Fibroblast of peridontal ligament (primary cell): ENCODE measurements around the gene SPTB.
A peak's percentile ranks its signal among the peaks of the same experiment; 100 is the strongest.

Experiments used
- DNase-seq: peaks from one replicate; pipeline ENCODE4 v3.0.0-alpha.2; 2010; ENCODE audit errors: extremely low read depth

The SPTB gene

DNA sequence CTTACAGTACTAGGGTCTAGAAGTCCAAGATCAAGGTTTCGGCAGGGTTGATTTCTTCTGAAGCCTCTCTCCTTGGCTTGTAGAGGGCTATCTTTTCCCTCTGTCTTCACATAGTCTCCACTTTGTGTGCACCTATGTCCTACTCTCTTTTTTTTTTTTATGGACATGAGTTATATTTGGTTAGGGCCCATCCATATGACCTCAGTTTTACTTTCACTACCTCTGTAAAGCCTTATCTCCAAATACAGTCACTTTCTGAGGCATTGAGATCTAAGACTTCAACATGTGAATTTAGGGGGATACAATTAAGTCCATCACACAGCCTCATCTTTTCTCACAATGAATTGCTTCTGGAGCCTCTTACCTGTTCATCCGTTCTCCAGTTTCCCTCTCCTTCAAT lies 5.9 kb upstream of the SPTB start:
- DNase-seq: no peak

DNA sequence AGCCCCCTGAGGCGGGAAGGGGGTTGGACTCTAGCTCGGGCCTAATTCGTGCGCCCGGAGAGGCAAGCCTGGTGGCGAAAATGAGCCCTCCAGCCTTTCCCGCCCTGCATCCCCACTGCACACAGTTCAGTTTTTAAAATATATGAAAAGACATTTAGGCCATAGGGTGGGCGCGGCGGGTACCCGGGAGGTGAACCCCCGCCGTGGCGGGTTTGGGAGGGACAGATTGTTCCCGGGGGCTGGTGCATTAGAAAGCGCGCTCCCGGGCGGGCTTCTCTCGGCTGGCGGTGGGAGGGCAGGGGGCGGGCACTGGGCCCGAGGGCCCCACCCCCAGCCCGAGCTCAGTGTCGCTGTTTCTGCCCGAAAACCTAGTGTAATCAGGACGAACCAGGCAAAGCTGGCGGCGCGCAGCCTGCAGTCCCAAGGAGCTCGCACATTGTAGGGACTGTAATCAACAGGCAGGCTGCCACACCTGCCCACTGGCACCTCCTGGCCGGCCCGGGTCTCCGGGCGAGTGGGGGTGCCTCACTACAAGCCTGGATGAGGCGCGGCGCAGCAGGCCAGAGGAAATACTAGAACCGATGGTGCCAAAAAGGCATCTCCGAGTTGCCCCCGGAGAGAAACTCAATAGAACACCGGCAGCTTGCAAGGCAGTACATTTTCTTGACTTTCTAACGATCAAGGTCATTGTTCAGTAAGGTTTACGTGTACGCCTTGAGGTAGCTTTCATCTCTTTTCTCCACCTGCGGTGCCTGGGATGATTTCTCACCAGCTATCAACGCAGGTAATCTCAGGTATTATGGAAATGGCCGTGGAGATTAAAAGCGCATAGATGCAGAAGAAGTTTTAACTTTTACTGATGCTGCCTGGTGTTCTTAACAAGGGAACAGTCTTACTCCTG lies 764 bp upstream of the SPTB start:
- DNase-seq: no peak

DNA sequence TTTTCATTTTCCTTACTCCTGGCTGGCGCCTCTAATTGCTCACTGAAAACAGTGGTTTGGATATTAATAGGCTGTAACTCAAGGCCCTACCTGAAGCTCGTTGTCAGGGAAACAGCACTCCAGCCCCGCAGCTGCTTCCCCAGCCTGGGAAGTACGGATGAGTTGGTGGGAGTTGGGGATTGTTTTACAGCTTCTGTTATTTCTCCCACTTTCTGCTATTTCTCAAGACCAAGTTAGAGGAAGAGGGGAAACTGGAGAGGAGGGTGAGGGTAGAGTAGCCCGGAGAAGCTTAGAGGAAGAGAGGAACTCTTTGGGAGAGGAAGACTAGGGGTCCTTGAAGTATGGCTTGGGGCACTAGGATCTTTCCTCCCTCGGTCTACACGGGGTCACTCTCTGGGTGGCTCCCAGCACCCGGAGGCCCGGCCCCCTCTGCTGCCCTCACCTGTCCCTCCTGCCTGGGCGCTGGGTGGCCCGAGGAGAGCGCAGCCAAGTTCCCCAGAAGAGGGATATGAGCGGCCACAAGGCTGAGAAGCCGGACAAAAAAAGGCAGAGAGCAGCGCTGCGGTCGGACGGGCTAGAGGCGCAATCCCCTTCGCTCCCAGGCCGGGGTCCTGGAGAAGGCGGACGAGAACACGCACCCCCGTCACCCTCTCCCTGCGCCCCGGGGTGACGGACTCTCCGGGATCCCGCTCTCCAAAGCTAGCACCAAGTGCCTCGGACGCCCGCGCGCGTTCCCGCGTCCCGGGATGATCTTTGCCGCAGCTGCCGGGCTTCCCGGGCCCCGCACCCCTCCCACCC lies 671 bp downstream of the SPTB start:
- no peak for DNase-seq

DNA sequence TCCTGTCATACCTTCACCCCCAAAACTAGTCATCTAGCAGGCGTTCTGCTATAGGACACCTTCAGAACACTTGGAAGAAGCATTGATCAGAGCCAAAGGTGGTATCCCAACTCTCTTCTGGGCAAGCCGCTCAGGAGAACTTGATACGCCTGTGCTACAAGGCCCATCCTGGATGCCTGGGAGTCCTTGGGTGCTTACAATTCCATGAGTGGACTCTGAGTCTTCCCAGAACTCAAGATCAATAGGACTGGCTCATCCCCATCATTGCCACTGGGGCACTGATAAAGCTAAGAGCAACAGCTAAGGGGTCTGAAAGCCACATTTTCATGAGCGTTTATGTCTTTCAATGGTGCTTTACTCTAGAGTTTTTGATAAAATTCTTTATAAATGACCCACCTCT lies 1.9 kb downstream of the SPTB start:
- no peak for DNase-seq

DNA sequence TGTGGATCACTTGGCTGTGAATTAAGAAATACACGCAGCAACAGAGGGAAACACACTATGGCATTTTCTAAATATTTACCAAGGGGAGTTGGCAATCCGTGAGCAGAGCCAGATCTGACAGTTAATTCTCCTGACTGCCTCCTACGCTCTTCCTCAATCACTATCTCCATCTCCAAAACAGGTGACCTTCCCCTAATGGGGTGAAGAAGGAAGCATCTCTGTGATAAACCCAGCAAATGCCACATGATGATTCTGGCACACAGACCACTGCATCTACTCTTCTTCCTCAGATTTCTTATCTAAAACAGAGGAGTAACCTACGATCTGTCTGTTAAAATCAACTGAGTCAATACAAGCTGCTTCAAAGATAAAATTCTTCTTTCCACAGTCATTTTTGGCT lies 4.4 kb downstream of the SPTB start:
- no peak for DNase-seq

DNA sequence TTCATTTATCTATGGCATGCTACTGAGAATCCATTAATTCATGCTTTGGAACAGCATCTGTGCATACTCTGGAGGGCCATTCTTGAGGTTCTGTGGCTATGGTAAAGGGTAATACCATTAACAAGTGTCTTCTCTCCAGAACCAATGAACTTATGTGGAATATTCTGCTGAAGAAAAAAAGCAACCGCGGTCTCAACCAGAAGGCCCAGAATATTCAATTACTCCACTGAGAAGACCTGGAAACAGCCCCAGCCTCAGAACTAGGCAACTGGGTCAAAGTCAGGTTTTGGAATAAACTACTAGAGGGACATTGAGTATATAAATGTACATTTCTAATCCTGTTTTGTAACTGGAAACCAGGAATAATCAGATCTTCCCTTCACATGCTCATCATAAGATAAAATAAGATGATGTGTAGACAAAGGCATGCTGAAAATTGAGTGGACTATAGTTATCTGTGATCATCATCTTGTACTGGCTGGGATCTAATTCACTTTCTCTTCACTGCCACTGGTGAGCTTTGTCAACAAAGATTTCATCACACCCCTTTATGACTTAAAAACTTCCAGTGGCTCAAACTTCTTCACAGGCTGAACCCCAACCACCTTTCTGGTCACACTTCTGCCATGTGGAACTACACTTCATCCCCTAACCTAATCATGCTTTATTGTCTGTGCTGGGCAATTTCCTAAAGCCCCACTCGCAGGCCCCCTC lies 6.0 kb downstream of the SPTB start:
- no peak for DNase-seq

DNA sequence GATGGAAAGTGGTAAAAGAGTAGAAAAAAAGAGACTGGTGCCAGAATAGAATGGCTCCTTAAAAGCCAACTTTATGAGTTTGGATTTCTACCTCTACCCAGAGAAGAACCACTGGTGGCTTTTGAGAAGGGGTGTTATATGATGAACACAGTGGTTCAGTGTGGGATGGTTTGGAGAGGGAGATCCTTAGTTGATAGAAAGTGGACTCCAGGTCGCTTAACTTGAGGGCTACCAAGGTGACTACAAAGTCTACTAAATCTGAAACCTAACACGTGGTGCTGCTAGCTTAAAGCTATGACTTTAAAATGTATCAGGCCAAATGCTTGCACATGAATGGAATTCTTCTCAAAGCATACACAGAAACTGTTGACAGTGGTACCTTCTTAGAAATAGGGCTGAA lies 8.4 kb downstream of the SPTB start:
- no peak for DNase-seq

DNA sequence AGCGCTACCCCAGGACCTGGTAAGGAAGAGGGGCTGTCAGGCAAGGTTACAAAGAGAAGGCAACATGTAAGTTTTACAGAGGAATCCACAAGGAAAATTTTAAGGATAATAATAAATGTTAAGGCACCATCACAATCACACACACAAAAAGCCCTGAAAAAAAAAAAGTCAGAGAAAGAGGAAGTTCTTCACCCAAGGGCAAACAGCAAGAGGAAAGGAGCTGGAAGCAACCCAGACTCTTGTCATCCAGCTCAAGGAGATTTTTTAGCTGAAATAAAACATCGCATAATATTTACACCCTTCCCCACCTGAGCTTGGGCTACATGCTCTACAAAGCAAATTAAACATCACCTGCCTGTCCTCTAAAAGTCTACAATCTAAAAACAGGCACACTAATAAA lies 9.5 kb downstream of the SPTB start:
- DNase-seq: no peak

DNA sequence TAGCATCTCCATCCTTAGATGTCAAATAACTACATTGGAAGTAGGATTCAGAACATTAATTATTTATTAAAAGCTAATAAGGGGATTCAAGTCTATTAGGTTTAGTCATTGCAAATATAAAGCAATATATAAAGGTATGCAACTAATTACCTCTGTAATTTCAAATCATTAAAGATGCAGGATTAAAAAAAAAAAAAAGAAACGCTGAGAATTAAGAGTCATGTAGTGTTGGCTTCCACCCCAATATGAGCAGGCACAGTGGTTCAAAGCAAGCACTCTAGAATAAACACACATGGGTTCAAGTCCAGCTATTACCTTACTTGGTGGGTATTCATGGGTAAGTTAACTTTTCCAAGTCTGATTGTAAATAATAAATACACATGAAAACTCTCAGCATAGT lies 10.9 kb downstream of the SPTB start:
- no peak for DNase-seq

DNA sequence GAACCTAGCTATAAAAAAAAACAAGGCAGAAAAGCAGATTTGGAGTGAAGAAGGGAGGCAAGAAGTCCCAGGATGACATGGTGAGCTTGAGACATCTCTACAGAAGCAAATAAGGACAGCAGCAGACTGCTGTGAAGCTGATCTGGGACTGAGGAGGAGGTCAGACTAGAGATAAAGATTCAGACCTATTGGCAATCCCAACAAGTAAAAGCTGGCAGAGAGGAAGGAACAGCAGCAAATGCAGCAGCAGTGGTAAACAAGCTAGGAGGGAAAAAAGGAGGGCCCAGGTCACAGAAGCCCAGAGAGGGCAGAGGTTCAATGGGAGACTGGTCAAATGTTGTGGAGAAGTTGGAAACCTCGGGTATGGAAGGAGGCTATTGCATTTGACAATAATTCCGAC lies 11.3 kb downstream of the SPTB start:
- no peak for DNase-seq

DNA sequence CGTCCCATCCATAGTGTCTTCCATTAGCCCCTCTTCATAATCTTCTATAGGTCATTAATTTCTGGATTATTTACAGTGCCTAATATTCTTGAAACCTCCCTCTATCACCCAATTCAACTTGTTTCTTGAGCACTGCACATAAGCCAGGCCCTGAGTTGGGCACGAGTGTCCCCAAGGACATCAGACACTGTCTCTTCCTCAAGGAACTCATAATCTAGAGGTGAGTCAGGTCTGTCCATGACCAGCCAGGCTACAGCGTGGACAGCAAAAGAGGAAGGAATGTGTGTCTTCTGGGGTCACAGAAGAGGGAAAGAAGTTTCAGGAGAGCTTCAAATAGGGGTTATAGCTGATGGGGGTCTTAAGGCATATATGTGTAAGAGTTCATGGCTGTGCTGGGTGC lies 12.5 kb downstream of the SPTB start:
- DNase-seq: no peak

DNA sequence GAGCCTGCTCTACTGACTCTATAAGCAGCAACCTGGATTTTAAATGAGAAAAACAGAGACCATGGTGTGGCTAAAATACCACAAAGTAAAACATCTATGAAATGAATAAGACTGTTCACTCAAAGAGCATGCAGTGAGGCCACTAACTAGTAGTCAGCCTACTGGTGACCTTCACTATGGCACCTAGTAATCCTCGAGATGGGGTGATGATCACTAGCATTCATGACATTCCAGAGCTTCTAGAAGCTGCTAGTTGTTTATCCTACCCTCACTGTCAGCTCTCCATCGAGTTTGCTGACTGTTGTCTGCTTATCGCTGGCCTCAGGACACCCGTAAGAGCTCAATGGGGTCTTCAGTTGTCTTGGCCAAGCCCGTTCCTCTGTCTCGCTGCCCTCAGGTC lies 13.7 kb downstream of the SPTB start:
- no peak for DNase-seq

DNA sequence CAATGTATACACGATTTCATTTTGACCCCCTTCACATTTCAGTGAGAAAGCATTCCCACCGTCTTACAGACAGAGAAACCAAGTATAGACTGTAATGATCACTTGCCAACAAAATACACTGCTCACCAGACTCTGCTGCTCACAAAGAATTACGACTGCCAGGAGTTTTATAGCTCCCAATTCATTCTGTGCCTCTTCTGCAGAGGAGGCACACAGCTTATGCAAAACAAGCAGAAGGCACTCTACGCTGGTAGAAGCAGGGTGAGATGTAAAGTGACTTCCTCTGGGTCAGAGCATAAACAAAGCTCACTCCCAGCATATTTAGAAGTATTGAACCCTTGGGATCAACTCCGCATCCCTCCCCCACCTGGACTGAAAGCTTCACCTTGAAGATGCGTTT lies 14.6 kb downstream of the SPTB start:
- no peak for DNase-seq

DNA sequence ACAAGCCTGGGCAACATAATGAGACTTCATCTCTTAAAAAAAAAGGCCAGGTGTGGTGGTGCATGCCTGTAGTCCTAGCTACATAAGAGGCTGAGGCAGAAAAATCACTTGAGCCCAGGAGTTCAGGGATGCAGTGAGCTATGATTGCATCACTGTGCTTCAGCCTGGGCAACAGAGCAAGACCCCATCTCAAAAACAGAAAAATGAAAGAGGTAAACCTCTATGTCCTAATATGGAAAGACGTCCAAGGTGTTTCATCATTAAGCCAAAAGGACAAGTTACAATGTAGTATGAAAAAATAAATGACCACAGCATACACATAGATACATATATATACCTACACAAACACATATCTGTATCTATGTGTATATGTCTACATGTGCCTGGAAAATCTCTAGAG lies 15.4 kb downstream of the SPTB start:
- no peak for DNase-seq

DNA sequence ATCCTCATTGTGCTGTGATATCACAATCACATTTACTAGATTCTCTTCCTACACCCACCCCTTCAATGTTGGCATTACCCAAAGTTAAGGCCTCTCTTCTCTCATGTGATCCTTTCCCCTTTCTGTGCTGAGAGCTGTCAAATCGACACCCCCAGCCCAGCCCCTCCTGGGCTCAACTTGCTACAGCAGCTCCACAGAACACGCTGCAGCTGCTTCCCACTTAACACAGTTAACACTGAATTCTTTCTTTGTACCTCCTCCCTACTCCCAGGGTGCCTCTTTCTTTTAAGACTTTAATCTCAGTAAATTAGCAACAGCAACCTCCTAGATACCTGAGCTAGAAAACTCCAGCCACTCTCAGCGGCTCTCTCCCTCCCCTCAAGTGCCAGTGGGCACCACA lies 17.8 kb downstream of the SPTB start:
- no peak for DNase-seq

DNA sequence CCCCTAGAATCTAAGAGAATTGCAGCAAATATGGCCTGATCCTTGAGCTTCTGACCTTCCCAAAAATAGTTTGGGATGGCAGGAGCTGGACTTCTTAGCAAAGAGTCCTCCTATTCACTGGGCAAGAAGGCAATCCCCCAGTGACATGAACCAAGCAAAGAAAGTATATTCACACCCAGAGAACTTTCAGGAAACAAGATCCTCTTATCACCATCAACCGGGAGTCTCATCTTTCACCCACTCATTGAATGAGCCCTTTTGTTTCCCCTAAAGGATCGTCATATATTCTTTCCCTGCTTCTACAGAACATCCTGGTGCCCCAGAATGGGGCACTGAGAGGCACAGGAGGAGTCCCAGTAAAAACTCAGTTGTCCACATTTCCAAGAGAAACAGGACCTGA lies 19.7 kb downstream of the SPTB start:
- no peak for DNase-seq

DNA sequence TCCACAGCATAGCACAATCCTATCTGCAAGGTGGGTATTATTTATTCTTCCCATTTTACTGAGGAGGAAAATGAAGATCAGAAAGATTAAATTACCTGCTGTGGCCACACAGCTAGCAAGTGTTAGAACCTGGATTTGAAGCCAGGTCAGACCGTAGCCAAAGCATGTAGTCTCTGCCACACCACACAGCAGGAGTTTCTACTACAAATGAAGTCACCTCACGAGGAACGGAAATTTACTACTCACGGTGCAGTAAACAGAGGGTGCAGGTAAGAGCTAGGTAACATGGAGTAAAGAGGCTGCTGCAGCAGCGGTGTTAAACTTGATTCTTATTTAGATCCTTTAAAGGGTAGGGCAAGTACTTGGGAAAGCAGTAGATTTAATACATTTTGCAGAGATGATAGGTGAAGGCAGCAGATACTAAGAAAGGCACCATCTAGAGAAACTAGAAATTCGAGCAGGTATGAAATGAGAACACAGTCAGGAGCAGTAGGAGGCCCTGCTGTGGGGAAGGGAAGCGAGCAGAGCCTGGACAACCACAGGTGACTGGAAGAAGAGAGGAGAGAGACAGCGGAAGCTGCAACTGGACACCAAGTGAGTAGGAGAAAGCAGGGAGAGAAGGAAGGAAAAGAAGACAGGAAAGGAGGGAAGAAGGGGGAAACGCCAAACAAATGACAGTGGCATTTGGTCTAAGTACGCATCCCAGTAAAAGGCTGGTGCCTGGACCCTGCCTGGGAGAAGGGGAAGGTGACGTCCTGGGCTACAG lies 21.5 kb downstream of the SPTB start:
- DNase-seq: no peak

DNA sequence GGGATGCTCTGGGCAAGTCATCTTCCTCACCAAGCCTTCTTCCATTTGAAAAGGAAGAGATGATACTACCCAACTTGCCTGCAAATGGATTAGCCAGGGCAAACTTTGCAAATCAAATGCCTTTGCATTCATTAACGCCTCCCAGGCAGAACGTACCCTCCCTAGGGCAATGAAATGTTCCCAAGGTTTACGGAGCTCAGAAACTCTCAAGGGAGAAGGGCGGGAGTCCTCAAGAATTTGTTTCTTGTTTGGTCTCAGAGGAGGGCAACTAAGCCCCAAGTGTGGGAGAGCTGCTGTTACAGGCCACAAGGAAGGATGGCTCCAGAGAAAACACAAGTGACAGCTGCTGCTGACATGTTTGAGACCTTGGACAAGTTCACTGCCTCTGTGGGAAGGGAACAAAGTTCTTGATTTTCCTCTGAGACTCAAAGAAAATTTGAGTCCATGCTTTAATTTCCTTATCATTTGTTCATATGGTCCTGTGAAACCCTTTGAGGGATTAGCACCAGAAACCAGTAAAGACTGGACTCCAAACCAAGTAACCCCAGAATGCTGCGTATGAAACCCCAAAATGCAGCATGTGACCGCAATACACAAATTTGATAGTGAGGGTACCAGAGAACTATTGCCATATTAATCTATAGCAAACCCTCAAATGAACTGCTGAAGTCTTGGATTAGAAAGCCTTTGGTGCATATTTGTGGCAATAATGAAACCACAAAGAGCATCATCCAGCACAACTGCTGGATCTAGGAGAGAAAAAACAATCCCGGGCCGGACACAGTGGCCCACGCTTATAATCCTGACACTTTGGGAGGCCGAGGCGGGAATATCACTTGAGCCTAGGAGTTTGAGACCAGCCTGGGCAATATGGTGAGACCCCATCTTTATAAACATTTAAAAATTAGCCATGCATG lies 22.9 kb downstream of the SPTB start:
- peak; percentile 7 for DNase-seq

DNA sequence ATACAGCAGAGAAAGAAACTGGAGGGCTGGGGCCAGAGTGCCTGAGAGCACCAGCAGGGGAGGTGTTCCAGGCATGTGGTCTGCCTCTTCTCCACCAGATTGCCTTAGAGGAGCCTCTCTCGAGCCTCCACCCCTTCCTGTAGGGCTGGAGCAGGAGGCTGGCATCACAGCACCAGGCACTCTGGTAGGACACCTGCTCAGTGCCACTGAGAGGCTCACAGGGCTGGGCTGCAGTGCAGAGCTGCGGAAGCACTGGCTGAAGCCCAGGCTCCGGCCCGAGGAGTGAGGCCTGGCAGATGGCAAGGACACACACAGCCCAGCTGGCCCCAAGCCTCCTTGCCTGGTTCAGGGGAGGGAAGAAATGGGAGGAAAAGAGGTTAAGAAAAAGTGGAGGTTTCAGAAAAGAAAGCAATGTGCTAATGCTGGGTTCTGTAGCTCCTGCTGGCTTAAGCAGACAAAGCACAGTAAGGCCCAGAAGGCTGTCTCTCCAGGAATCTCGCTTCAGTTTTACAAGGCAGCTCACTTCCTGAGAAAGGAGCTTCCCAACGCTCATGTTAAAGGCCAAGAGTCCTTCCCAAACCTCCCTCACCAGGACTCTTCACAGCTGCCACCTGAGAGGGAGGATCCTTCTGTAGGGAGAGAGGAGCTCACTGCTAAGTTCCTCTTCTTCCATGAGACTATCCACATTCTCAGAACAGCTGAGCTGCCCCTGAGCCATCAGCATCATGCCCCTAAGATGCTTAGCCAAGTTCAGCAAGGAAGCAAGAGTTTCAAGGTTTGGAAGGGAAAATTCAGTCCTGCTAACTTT lies 23.8 kb downstream of the SPTB start:
- no peak for DNase-seq
